ENCODE results near the gene NEK11. TPM values are rescaled to one million over a fixed set of nuclear protein-coding genes. Genes with fewer than 3 reads are reported as not detected.

Gene NEK11
- total RNA-seq, 1 donor from 2014 or later: 7.1 TPM

DNA sequence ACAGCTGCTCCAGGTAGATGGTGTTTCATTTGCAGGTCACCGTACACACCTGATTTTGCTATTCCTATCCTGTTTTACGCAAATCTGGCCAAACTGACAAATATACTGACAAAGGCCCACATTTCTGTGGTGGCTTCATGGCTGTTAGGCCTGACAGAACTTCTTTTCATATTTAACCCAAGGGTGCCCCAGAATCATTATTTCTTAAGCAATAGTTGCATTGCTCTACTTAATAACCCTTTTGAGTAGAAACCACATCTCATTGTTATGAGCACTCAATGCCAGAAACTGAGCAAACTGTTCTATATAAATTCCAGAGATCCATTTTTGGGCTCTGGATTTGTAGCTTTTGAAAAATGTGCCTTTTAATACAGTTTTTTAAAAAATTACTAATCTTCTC, 19.4 kb upstream of the NEK11 start:
- no peak for TF ChIP-seq EZH2 (IDR thresholded peaks at IDR 0.05; ENCODE audit: insufficient read depth, low read length)
- no peak for TF ChIP-seq CTCF (IDR thresholded peaks at IDR 0.05; ENCODE audit: insufficient read depth, low read depth, low read length)
- H4K20me1 ChIP-seq (ENCODE audit: insufficient read depth, low read length): peaks cover 3% of the 10 kb centered on the region
- H3K4me1 ChIP-seq (ENCODE audit: insufficient read depth, low read length): no peaks in the 10 kb centered on the region
- H3K9ac ChIP-seq (ENCODE audit: low read length): no peak overlapping the region
- H2AFZ ChIP-seq (ENCODE audit: low read depth, low read length): no peak overlapping the region
- peaks cover 10% of the 10 kb centered on the region for H3K36me3 Mint-ChIP-seq (ENCODE audit: low read depth, unreplicated experiment)
- peaks cover 8% of the 10 kb centered on the region for H3K79me2 ChIP-seq (ENCODE audit: insufficient read depth, low read length)
- no peak overlapping the region for H3K4me3 Mint-ChIP-seq (ENCODE audit: unreplicated experiment)
- FAIRE-seq (no peak), DNase-seq (ENCODE audit: low read depth) (peak; percentile 28)
- no peaks in the 10 kb centered on the region for H3K9me3 ChIP-seq (ENCODE audit: insufficient read depth, low read depth, low read length)
- no peak overlapping the region for H3K4me3 ChIP-seq (ENCODE audit: insufficient read depth, low read depth, low read length)
- H3K36me3 ChIP-seq (ENCODE audit: insufficient read depth, low read length): peaks cover 13% of the 10 kb centered on the region
- H3K4me1 Mint-ChIP-seq (ENCODE audit: low read depth, unreplicated experiment): peaks cover 21% of the 10 kb centered on the region
- H3K27ac ChIP-seq (ENCODE audit: low read depth, low read length): no peak overlapping the region
- H3K27ac Mint-ChIP-seq (ENCODE audit: unreplicated experiment): no peak overlapping the region
- H3K4me2 ChIP-seq (ENCODE audit: low read length): no peak overlapping the region
- H3K27me3 ChIP-seq (ENCODE audit: insufficient read depth, low read length): no peaks in the 10 kb centered on the region
- no peaks in the 10 kb centered on the region for H3K9me3 Mint-ChIP-seq (ENCODE audit: unreplicated experiment)
- H3K27me3 Mint-ChIP-seq (ENCODE audit: low read depth, unreplicated experiment): no peaks in the 10 kb centered on the region

GRCh38 chr3:131007782-131008181, 18.9 kb upstream of the NEK11 start:
- Mint-ChIP-seq H3K9me3 (ENCODE audit: unreplicated experiment) (no peaks in the 10 kb centered on the region), H3K36me3 (ENCODE audit: low read depth, unreplicated experiment) (peaks cover 10% of the 10 kb centered on the region), H3K4me3 (ENCODE audit: unreplicated experiment) (no peak overlapping the region), H3K4me1 (ENCODE audit: low read depth, unreplicated experiment) (peaks cover 16% of the 10 kb centered on the region), H3K27me3 (ENCODE audit: low read depth, unreplicated experiment) (no peaks in the 10 kb centered on the region), H3K27ac (ENCODE audit: unreplicated experiment) (no peak overlapping the region)
- peaks cover 3% of the 10 kb centered on the region for H4K20me1 ChIP-seq (ENCODE audit: insufficient read depth, low read length)
- H3K4me1 ChIP-seq (ENCODE audit: insufficient read depth, low read length): no peaks in the 10 kb centered on the region
- FAIRE-seq (no peak), DNase-seq (ENCODE audit: low read depth) (no peak)
- no peak overlapping the region for H3K4me2 ChIP-seq (ENCODE audit: low read length)
- no peak for TF ChIP-seq EZH2 (IDR thresholded peaks at IDR 0.05; ENCODE audit: insufficient read depth, low read length)
- no peak for TF ChIP-seq CTCF (IDR thresholded peaks at IDR 0.05; ENCODE audit: insufficient read depth, low read depth, low read length)
- H3K36me3 ChIP-seq (ENCODE audit: insufficient read depth, low read length): peaks cover 11% of the 10 kb centered on the region
- no peaks in the 10 kb centered on the region for H3K27me3 ChIP-seq (ENCODE audit: insufficient read depth, low read length)
- H2AFZ ChIP-seq (ENCODE audit: low read depth, low read length): no peak overlapping the region
- peaks cover 8% of the 10 kb centered on the region for H3K79me2 ChIP-seq (ENCODE audit: insufficient read depth, low read length)
- H3K27ac ChIP-seq (ENCODE audit: low read depth, low read length): no peak overlapping the region
- no peak overlapping the region for H3K9ac ChIP-seq (ENCODE audit: low read length)
- H3K9me3 ChIP-seq (ENCODE audit: insufficient read depth, low read depth, low read length): no peaks in the 10 kb centered on the region
- no peak overlapping the region for H3K4me3 ChIP-seq (ENCODE audit: insufficient read depth, low read depth, low read length)

- no peak overlapping the region for H3K27ac ChIP-seq (ENCODE audit: low read depth, low read length)
- no peaks in the 10 kb centered on the region for H3K27me3 ChIP-seq (ENCODE audit: insufficient read depth, low read length)
- H4K20me1 ChIP-seq (ENCODE audit: insufficient read depth, low read length): peaks cover 3% of the 10 kb centered on the region
- no peak overlapping the region for H3K9ac ChIP-seq (ENCODE audit: low read length)
- no peak for FAIRE-seq
- H3K27ac Mint-ChIP-seq (ENCODE audit: unreplicated experiment): no peak overlapping the region
- TF ChIP-seq EZH2 (IDR thresholded peaks at IDR 0.05; ENCODE audit: insufficient read depth, low read length): no peak
- TF ChIP-seq CTCF (IDR thresholded peaks at IDR 0.05; ENCODE audit: insufficient read depth, low read depth, low read length): no peak
- H3K4me3 ChIP-seq (ENCODE audit: insufficient read depth, low read depth, low read length): no peak overlapping the region
- peaks cover 10% of the 10 kb centered on the region for H3K36me3 Mint-ChIP-seq (ENCODE audit: low read depth, unreplicated experiment)
- H3K27me3 Mint-ChIP-seq (ENCODE audit: low read depth, unreplicated experiment): no peaks in the 10 kb centered on the region
- peaks cover 15% of the 10 kb centered on the region for H3K36me3 ChIP-seq (ENCODE audit: insufficient read depth, low read length)
- no peak overlapping the region for H3K4me3 Mint-ChIP-seq (ENCODE audit: unreplicated experiment)
- H3K4me1 ChIP-seq (ENCODE audit: insufficient read depth, low read length): no peaks in the 10 kb centered on the region
- no peak overlapping the region for H2AFZ ChIP-seq (ENCODE audit: low read depth, low read length)
- H3K79me2 ChIP-seq (ENCODE audit: insufficient read depth, low read length): peaks cover 8% of the 10 kb centered on the region
- peaks cover 13% of the 10 kb centered on the region for H3K4me1 Mint-ChIP-seq (ENCODE audit: low read depth, unreplicated experiment)
- no peak overlapping the region for H3K4me2 ChIP-seq (ENCODE audit: low read length)
- no peaks in the 10 kb centered on the region for H3K9me3 ChIP-seq (ENCODE audit: insufficient read depth, low read depth, low read length)
- DNase-seq (ENCODE audit: low read depth): no peak
- no peaks in the 10 kb centered on the region for H3K9me3 Mint-ChIP-seq (ENCODE audit: unreplicated experiment)
These were observed 18.4 kb upstream of the NEK11 start for GRCh38 chr3:131008326-131008725.
